ENCODE results near the gene ST6GALNAC5. TPM values are rescaled to one million over a fixed set of nuclear protein-coding genes. Genes with fewer than 3 reads are reported as not detected.

Gene ST6GALNAC5
- polyA plus RNA-seq, 3 donors: not detected

DNA sequence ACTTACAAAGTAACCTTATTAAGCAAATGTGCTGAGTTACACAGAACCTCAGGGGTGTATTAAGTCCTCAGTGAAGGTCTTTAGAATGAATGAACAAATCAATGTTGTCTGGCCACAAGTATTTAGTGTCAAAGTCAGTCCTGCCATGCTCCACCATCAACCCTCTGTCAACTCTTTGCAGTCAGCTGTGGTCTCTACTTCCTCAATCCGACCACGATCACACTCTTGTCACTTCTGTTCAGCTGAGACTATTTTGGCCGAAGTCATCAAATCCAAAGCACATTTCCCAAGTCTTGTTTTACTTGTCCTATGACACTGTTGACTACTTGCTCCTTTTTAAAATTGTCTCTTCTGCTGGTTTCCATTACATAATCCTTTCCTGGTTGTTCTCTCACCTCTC lies 173.5 kb downstream of the ST6GALNAC5 start:
- H3K27me3 ChIP-seq (ENCODE audit: control insufficient read depth in 2 of 2, insufficient read depth in 2 of 2, low read length in 2 of 2): no peaks in the 10 kb centered on the region
- Mint-ChIP-seq H3K27me3 (ENCODE audit: low read depth in 3 of 3) (peaks cover 0 to 3% (median 2%) of the 10 kb centered on the region in 3 donors), H3K9me3 (peaks cover 0 to 4% (median 3%) of the 10 kb centered on the region in 7 donors), H3K27ac (no peak overlapping the region), H3K4me1 (peaks cover 13% of the 10 kb centered on the region), H3K36me3 (no peaks in the 10 kb centered on the region), H3K4me3 (no peak overlapping the region)
- no peak overlapping the region for H3K4me2 ChIP-seq (replicated peaks; ENCODE audit: extremely low read depth, low read length, poor library complexity, severe bottlenecking)
- no peak overlapping the region for H3K4me3 ChIP-seq (replicated peaks in 1 of 3; ENCODE audit: low read depth in 2 of 3, low read length in 3 of 3)
- no peak overlapping the region for H2AFZ ChIP-seq (ENCODE audit: insufficient read depth, low read depth, low read length, poor library complexity, severe bottlenecking)
- no peaks in the 10 kb centered on the region for H3K79me2 ChIP-seq (ENCODE audit: insufficient read depth, low read length)
- TF ChIP-seq, protein P1, sequence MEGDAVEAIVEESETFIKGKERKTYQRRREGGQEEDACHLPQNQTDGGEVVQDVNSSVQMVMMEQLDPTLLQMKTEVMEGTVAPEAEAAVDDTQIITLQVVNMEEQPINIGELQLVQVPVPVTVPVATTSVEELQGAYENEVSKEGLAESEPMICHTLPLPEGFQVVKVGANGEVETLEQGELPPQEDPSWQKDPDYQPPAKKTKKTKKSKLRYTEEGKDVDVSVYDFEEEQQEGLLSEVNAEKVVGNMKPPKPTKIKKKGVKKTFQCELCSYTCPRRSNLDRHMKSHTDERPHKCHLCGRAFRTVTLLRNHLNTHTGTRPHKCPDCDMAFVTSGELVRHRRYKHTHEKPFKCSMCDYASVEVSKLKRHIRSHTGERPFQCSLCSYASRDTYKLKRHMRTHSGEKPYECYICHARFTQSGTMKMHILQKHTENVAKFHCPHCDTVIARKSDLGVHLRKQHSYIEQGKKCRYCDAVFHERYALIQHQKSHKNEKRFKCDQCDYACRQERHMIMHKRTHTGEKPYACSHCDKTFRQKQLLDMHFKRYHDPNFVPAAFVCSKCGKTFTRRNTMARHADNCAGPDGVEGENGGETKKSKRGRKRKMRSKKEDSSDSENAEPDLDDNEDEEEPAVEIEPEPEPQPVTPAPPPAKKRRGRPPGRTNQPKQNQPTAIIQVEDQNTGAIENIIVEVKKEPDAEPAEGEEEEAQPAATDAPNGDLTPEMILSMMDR (IDR thresholded peaks at IDR 0.05): no peak
- no peaks in the 10 kb centered on the region for H3K4me1 ChIP-seq (ENCODE audit: control insufficient read depth in 1 of 2, insufficient read depth in 2 of 2, low read length in 2 of 2)
- no peaks in the 10 kb centered on the region for H4K20me1 ChIP-seq (ENCODE audit: insufficient read depth, low read length)
- DNase-seq: peak in 1 of 3 donors; percentile 6
- H3K9me3 ChIP-seq (replicated peaks in 1 of 2; ENCODE audit: control insufficient read depth in 1 of 2, insufficient read depth in 1 of 2, low read length in 2 of 2): no peaks in the 10 kb centered on the region
- H3K27ac ChIP-seq (ENCODE audit: low read depth in 1 of 2, low read length in 2 of 2): no peak overlapping the region
- intact Hi-C loops (cut with micrococcal nuclease): no loop called here
- no peak overlapping the region for H3K9ac ChIP-seq (ENCODE audit: insufficient read depth, low read length, poor library complexity, severe bottlenecking)
- 0% methylated on average over 3 of the region's 3 CpGs for WGBS (ENCODE audit: insufficient coverage)
- H3K36me3 ChIP-seq (replicated peaks in 1 of 2; ENCODE audit: control insufficient read depth in 1 of 2, insufficient read depth in 2 of 2, low read length in 2 of 2): no peaks in the 10 kb centered on the region

DNA sequence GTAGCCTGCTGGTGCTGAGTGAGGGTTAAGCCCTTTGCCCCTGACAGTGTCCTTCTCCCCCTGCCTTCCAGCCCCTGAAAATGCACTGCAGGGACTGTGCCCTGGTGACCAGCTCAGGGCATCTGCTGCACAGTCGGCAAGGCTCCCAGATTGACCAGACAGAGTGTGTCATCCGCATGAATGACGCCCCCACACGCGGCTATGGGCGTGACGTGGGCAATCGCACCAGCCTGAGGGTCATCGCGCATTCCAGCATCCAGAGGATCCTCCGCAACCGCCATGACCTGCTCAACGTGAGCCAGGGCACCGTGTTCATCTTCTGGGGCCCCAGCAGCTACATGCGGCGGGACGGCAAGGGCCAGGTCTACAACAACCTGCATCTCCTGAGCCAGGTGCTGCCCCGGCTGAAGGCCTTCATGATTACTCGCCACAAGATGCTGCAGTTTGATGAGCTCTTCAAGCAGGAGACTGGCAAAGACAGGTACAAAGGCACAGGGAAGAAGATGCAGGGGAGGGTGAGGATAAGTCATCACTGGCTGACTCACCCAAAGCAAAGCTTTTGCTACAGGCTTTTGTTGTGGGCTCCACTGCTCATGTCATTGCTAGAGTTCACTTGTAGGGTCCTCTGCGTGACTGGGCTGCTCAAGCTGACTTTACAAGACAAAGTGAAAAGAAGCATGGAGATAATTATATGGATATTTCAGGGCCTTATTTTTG lies 177.0 kb downstream of the ST6GALNAC5 start:
- WGBS (ENCODE audit: insufficient coverage): 98% methylated on average over 20 of the region's 20 CpGs
- H3K4me3 Mint-ChIP-seq: no peak overlapping the region

More for the DNA sequence above, 177.0 kb downstream of the ST6GALNAC5 start:
- Mint-ChIP-seq H3K36me3 (no peaks in the 10 kb centered on the region), H3K4me1 (peaks cover 31% of the 10 kb centered on the region), H3K9me3 (no peaks in the 10 kb centered on the region), H3K27ac (no peak overlapping the region), H3K27me3 (ENCODE audit: low read depth in 3 of 3) (peaks cover 0 to 3% (median 0%) of the 10 kb centered on the region in 3 donors)
- no peaks in the 10 kb centered on the region for H3K36me3 ChIP-seq (replicated peaks in 1 of 2; ENCODE audit: control insufficient read depth in 1 of 2, insufficient read depth in 2 of 2, low read length in 2 of 2)
- intact Hi-C loops (cut with micrococcal nuclease): no loop called here
- no peak overlapping the region for H3K9ac ChIP-seq (ENCODE audit: insufficient read depth, low read length, poor library complexity, severe bottlenecking)
- no peaks in the 10 kb centered on the region for H3K27me3 ChIP-seq (ENCODE audit: control insufficient read depth in 2 of 2, insufficient read depth in 2 of 2, low read length in 2 of 2)
- no peak for DNase-seq
- peaks cover 15 to 17% of the 10 kb centered on the region in 2 donors for H3K4me1 ChIP-seq (ENCODE audit: control insufficient read depth in 1 of 2, insufficient read depth in 2 of 2, low read length in 2 of 2)
- no peak overlapping the region for H3K4me3 ChIP-seq (replicated peaks in 1 of 3; ENCODE audit: low read depth in 2 of 3, low read length in 3 of 3)
- no peak overlapping the region for H2AFZ ChIP-seq (ENCODE audit: insufficient read depth, low read depth, low read length, poor library complexity, severe bottlenecking)
- no peak overlapping the region for H3K27ac ChIP-seq (ENCODE audit: low read depth in 1 of 2, low read length in 2 of 2)
- no peaks in the 10 kb centered on the region for H3K9me3 ChIP-seq (replicated peaks in 1 of 2; ENCODE audit: control insufficient read depth in 1 of 2, insufficient read depth in 1 of 2, low read length in 2 of 2)
- H3K4me2 ChIP-seq (replicated peaks; ENCODE audit: extremely low read depth, low read length, poor library complexity, severe bottlenecking): no peak overlapping the region
- TF ChIP-seq, protein P1 (IDR thresholded peaks at IDR 0.05): no peak
- no peaks in the 10 kb centered on the region for H3K79me2 ChIP-seq (ENCODE audit: insufficient read depth, low read length)
- no peaks in the 10 kb centered on the region for H4K20me1 ChIP-seq (ENCODE audit: insufficient read depth, low read length)
